Loucy (cell line): ENCODE data around the gene CKLF.

Experiments used
- EZH2phosphoT487 ChIP-seq: fragments of 200-600 bp; IDR thresholded peaks from 2 replicates; pipeline ENCODE4 v1.6.1; 2018; ENCODE audit warnings: antibody characterized with exemption, mild to moderate bottlenecking, moderate library complexity, borderline replicate concordance
- TF ChIP-seq, protein P1 (sequence below): fragments of 200-600 bp; sonication (generic); conservative IDR thresholded peaks from 2 replicates; pipeline ENCODE4 v1.5.1; 2014; ENCODE audit warnings: mild to moderate bottlenecking, antibody characterized with exemption, low read length

DNA sequence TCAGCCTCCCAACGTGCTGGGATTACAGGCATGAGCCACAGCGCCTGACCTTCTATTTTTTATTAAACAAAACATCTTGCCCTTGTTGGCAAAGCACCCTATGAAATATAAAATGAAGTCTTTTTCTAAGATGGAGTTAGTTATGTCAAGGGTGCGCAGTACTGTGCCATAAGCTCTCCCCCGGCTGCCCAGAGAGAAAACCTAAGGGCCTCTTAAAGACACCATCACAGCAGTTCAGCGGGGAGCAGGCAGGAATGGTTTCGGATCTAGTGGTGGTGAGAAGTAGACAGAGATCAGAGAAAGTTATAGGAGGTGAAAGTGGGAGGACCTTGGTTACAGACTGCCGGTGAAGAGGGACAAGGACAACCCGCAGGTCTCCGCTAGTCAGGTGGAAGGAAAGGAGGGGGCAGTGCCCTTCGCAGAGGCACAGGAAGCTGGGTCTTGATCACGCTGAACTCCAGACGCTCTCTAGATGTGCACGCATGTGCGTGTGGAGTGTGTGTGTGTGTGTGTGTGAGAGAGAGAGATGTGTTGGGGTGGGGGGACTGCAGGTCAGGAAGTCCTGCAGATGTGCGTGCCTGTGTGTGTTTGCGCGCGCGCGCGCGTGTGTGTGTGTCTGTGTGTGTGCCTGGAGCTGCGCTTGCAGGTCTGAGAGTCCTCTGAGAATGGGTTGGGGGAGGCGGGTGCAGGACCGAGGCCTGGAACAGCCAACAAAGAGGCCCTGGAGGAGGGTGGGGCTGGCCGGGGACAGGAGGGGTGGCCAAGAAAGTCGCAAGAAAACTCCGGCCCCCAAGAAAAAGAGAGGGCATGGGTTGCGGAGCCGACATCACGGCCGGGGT, 51.4 kb downstream of the CKLF start:
- TF ChIP-seq, protein P1, sequence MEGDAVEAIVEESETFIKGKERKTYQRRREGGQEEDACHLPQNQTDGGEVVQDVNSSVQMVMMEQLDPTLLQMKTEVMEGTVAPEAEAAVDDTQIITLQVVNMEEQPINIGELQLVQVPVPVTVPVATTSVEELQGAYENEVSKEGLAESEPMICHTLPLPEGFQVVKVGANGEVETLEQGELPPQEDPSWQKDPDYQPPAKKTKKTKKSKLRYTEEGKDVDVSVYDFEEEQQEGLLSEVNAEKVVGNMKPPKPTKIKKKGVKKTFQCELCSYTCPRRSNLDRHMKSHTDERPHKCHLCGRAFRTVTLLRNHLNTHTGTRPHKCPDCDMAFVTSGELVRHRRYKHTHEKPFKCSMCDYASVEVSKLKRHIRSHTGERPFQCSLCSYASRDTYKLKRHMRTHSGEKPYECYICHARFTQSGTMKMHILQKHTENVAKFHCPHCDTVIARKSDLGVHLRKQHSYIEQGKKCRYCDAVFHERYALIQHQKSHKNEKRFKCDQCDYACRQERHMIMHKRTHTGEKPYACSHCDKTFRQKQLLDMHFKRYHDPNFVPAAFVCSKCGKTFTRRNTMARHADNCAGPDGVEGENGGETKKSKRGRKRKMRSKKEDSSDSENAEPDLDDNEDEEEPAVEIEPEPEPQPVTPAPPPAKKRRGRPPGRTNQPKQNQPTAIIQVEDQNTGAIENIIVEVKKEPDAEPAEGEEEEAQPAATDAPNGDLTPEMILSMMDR, result no peak
- TF ChIP-seq EZH2phosphoT487, result no peak
